SK-N-MC (cell line): ENCODE measurements around the gene SLC17A4.

Experiments used
- DNase-seq: peaks from one replicate; pipeline ENCODE4 v3.0.0-alpha.2; 2011; ENCODE audit warnings: low read depth, low spot score
- H3K27ac ChIP-seq: fragments of 200-600 bp; sonication (generic); 2 replicates; pipeline ENCODE4 v1.5.1; 2016; ENCODE audit warnings: mixed run types
- H3K36me3 ChIP-seq: fragments of 200-600 bp; sonication (generic); 2 replicates; pipeline ENCODE4 v1.6.1; 2017; ENCODE audit warnings: antibody characterized with exemption, low read length, mixed read lengths; ENCODE audit not compliant: insufficient read depth
- H3K4me3 ChIP-seq: fragments of 200-600 bp; sonication (generic); 2 replicates; pipeline ENCODE4 v1.5.1; 2016
- H3K9ac ChIP-seq: fragments of 200-600 bp; sonication (generic); 2 replicates; pipeline ENCODE4 v1.8.0; 2017; ENCODE audit warnings: mixed run types, mixed read lengths; ENCODE audit not compliant: insufficient read length
- H3K9me3 ChIP-seq: fragments of 200-600 bp; sonication (generic); 2 replicates; pipeline ENCODE4 v1.6.1; 2017; ENCODE audit warnings: low read depth, mild to moderate bottlenecking, antibody characterized with exemption, low read length, moderate library complexity, mixed read lengths
- EZH2 ChIP-seq: fragments of 200-600 bp; sonication (generic); IDR thresholded peaks from one replicate; pipeline ENCODE4 v1.6.1; 2017; ENCODE audit warnings: antibody characterized with exemption
- FOXP2 ChIP-seq: optimal IDR thresholded peaks from 2 replicates; pipeline ENCODE3; 2011; ENCODE audit warnings: mild to moderate bottlenecking, moderate library complexity; ENCODE audit not compliant: insufficient read depth; ENCODE audit errors: extremely low read length, control extremely low read depth
- POLR2AphosphoS5 ChIP-seq: IDR thresholded peaks from 2 replicates; pipeline ENCODE4 v1.6.1; 2012; ENCODE audit warnings: mild to moderate bottlenecking, low read depth, low read length, borderline replicate concordance

Gene SLC17A4

DNA sequence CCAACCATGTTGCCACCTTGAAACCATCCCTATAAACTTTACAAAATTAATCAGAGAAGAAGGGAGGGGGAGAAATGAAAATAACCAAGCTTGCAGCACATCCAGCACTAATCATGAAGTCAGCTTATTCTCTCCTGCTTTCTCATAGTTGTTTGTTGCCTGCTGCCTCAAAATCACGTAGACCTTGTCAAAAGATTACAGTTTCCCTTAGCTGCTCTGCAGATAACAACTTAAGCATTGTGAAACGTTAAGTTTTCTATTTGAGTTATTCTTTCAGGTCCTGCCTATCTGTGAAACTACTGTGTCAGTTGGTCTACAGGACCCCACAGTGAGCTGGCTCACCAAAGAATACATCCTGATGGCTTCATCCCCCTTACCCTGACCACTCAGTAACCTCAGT is 32.9 kb downstream of the SLC17A4 start:
- no peak overlapping the region for H3K27ac ChIP-seq
- no peaks in the 10 kb centered on the region for H3K9me3 ChIP-seq
- no peak for TF ChIP-seq FOXP2
- H3K4me3 ChIP-seq: no peak overlapping the region
- H3K9ac ChIP-seq: no peak overlapping the region
- no peak for DNase-seq
- no peaks in the 10 kb centered on the region for H3K36me3 ChIP-seq

DNA sequence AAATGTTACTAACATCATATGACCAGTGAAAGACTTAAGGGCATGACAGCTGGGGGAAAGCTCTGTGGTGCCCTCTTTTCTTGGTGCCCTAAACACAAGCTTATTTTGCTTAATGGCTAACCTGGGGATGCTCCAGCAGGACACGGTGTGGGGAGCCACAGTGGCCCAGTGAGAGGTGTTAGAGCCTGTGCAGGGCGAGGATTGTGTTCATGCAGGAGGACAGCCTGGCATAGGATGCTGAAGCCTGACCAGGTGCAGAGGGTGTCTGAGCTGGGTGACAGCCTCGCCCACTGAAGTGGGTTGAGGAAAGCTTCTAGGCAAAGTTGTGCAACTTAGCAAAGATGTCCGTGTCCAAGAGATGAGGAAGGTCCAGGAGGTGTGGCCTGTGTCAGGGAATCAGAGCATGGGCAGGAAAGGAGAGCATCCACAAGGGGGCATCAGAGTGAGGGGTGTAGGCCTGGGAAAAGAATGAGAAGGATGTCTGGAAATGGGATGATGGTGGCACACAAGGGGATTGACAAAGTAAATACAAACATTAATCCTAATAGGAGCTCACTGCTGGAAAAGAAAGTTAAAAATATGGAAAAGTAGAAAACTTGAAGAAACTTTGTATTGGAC is 33.9 kb downstream of the SLC17A4 start:
- Histone ChIP-seq H3K36me3 (no peaks in the 10 kb centered on the region), H3K9me3 (no peaks in the 10 kb centered on the region), H3K4me3 (no peak overlapping the region), H3K27ac (no peak overlapping the region), H3K9ac (no peak overlapping the region)
- TF ChIP-seq POLR2AphosphoS5 (no peak), EZH2 (no peak), FOXP2 (no peak)
- DNase-seq: peak; percentile 14

DNA sequence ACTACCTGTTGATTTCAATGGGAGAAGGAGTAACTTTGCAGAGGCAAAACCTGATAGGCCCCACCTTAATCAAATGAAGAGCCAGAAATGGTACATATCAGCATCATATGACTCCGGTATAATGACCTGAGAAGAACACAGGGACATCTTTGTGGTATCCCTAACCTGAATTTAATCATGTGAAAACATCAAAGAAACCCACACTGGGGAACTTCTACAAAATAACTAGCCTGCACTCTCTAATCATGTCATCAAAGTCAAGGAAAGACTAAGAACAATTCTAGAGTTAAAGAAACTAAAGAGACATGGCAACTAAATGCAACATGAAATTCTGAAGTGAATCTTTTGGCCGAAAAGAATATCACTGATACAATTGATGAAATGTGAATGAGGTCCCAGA is 34.9 kb downstream of the SLC17A4 start:
- Histone ChIP-seq H3K27ac (no peak overlapping the region), H3K4me3 (no peak overlapping the region), H3K36me3 (no peaks in the 10 kb centered on the region), H3K9me3 (no peaks in the 10 kb centered on the region), H3K9ac (no peak overlapping the region)
- no peak for DNase-seq
- TF ChIP-seq POLR2AphosphoS5 (no peak), EZH2 (no peak), FOXP2 (no peak)

- TF ChIP-seq EZH2 (no peak), POLR2AphosphoS5 (no peak), FOXP2 (no peak)
- Histone ChIP-seq H3K9ac (no peak overlapping the region), H3K9me3 (no peaks in the 10 kb centered on the region), H3K36me3 (no peaks in the 10 kb centered on the region), H3K27ac (no peak overlapping the region), H3K4me3 (no peak overlapping the region)
- DNase-seq: no peak
These were observed 37.5 kb downstream of the SLC17A4 start for GRCh38 chr6:25792016-25792415.

- TF ChIP-seq FOXP2 (no peak), EZH2 (no peak), POLR2AphosphoS5 (no peak)
- H3K9me3 ChIP-seq: no peaks in the 10 kb centered on the region
- no peak overlapping the region for H3K4me3 ChIP-seq
- no peaks in the 10 kb centered on the region for H3K36me3 ChIP-seq
- H3K27ac ChIP-seq: no peak overlapping the region
- no peak overlapping the region for H3K9ac ChIP-seq
- no peak for DNase-seq
These were observed 39.4 kb downstream of the SLC17A4 start for GRCh38 chr6:25793970-25794369.

DNA sequence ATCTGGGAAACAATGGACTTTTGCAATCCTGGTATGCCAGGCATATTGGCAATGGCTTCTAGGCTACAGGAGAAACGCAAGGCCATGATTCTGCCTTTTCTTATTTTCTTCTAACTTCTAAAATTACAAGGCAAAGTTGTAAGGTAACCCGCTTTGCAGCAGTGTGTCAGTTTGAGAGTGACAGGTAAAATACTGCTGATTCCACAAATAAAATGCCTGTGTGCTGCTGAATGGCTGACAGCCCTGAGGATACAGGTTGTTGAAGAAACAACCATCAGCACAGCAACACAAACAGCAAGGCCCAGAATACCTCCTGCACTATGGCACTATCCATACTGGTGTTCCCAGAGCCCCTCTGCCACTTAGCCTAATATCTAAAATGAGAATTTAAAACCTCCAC is 40.2 kb downstream of the SLC17A4 start:
- Histone ChIP-seq H3K27ac (no peak overlapping the region), H3K9me3 (no peaks in the 10 kb centered on the region), H3K4me3 (no peak overlapping the region), H3K36me3 (no peaks in the 10 kb centered on the region), H3K9ac (no peak overlapping the region)
- no peak for DNase-seq
- TF ChIP-seq FOXP2: no peak
- no peak for TF ChIP-seq EZH2
- TF ChIP-seq POLR2AphosphoS5: no peak

- no peaks in the 10 kb centered on the region for H3K36me3 ChIP-seq
- DNase-seq: no peak
- H3K9ac ChIP-seq: no peak overlapping the region
- no peak overlapping the region for H3K4me3 ChIP-seq
- no peaks in the 10 kb centered on the region for H3K9me3 ChIP-seq
- H3K27ac ChIP-seq: no peak overlapping the region
- TF ChIP-seq POLR2AphosphoS5 (no peak), FOXP2 (no peak), EZH2 (no peak)
These were observed 46.9 kb downstream of the SLC17A4 start for GRCh38 chr6:25801436-25801835.

DNA sequence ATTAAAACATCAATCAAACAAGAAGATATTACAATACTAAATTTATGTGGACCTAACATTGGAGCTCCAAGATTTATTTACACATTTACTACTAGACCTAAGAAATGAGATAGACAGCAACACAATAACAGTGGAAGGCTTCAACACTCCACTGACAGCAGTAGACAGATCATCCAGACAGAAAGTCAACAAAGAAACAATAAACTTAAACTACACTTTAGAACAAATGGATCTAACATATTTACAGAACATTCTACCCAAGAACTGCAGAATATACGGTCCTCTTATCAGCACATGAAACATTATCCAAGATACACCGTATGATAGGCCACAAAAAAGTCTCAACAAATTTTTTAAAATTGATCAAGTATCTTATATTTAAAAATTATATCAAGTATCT is 50.3 kb downstream of the SLC17A4 start:
- Histone ChIP-seq H3K4me3 (no peak overlapping the region), H3K9me3 (no peaks in the 10 kb centered on the region), H3K9ac (no peak overlapping the region), H3K36me3 (no peaks in the 10 kb centered on the region), H3K27ac (no peak overlapping the region)
- TF ChIP-seq EZH2 (no peak), POLR2AphosphoS5 (no peak), FOXP2 (no peak)
- DNase-seq: no peak

DNA sequence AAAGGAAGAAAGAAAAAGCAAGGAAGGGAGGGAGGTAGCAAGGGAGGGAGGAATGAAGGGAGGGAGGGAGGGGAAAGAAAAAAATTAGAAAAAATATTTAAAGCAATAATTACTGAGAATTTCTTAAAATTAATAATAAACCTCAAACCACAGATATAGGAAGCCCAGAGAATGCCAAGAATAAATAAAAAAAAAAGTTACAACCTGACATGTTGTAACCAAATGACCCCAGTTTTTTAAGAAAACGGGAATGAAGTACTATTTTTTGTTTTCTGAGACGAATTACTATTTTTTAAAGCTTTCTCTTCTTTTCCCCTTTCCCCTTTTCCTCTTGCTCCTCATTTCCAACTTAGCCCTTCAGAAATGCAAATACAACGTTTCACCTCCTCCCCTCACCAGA is 60.7 kb downstream of the SLC17A4 start:
- Histone ChIP-seq H3K27ac (no peak overlapping the region), H3K9ac (no peak overlapping the region), H3K9me3 (no peaks in the 10 kb centered on the region), H3K36me3 (no peaks in the 10 kb centered on the region), H3K4me3 (no peak overlapping the region)
- no peak for DNase-seq
- TF ChIP-seq POLR2AphosphoS5 (no peak), FOXP2 (no peak), EZH2 (no peak)

DNA sequence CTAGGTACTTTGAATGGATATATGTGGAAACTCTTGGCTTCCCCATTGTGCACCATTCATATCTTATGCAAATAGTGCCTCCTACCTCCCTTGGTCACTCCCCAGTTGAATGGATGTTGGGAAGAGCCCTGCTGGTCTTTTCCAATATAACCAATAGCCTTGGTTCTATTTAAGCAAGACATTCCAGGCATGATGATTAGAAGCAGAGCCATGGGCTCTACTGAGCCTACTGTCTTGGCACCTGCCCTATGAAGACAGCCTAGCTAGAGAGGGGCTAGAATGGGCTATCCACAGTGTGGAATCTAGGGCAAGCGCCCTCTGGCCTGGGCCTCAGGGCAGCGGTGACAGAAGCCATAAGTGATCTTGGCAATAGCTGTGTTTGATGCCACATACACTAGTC is 61.7 kb downstream of the SLC17A4 start:
- no peaks in the 10 kb centered on the region for H3K36me3 ChIP-seq
- TF ChIP-seq POLR2AphosphoS5 (no peak), EZH2 (no peak), FOXP2 (no peak)
- H3K4me3 ChIP-seq: no peak overlapping the region
- H3K9ac ChIP-seq: no peak overlapping the region
- H3K27ac ChIP-seq: no peak overlapping the region
- no peaks in the 10 kb centered on the region for H3K9me3 ChIP-seq
- no peak for DNase-seq
